Neuronal stem cell (in vitro differentiated cells): ENCODE measurements around the gene C8B.

Experiments used
- DNase-seq: peaks from one replicate; pipeline ENCODE4 v3.0.0-alpha.2; 2013; ENCODE audit warnings: low spot score
- H2AFZ ChIP-seq: one replicate; pipeline ENCODE4 v1.6.1; 2013; ENCODE audit warnings: mild to moderate bottlenecking, low read length, inconsistent platforms
- H2AK5ac ChIP-seq: 2 replicates; pipeline ENCODE4 v1.6.1; 2013; ENCODE audit warnings: low read depth, mild to moderate bottlenecking, inconsistent platforms, low read length, moderate library complexity, mixed read lengths
- H2BK120ac ChIP-seq: 2 replicates; pipeline ENCODE4 v1.6.1; 2013; ENCODE audit warnings: low read depth, mild to moderate bottlenecking, inconsistent platforms, low read length, moderate library complexity, mixed read lengths
- H2BK12ac ChIP-seq: one replicate; pipeline ENCODE4 v1.6.1; 2013; ENCODE audit warnings: low read length, inconsistent platforms
- H2BK15ac ChIP-seq: 2 replicates; pipeline ENCODE4 v1.6.1; 2013; ENCODE audit warnings: mild to moderate bottlenecking, low read length, inconsistent platforms, mixed read lengths
- H2BK5ac ChIP-seq: one replicate; pipeline ENCODE4 v1.6.1; 2013; ENCODE audit warnings: inconsistent platforms, mild to moderate bottlenecking, low read length, moderate library complexity
- H3K14ac ChIP-seq: one replicate; pipeline ENCODE4 v1.6.1; 2013; ENCODE audit warnings: low read length, inconsistent platforms
- H3K18ac ChIP-seq: 2 replicates; pipeline ENCODE4 v1.6.1; 2013; ENCODE audit warnings: low read length, inconsistent platforms
- H3K23ac ChIP-seq: 2 replicates; pipeline ENCODE4 v1.6.1; 2013; ENCODE audit warnings: low read depth, mild to moderate bottlenecking, mixed read lengths, low read length, inconsistent platforms; ENCODE audit not compliant: poor library complexity
- H3K27ac ChIP-seq: replicated peaks from 3 replicates; pipeline ENCODE4 v1.5.1; 2013; ENCODE audit warnings: low read length, inconsistent platforms
- H3K27me3 ChIP-seq, 3 experiments: 2 replicates each; pipeline ENCODE4 v1.6.1; 2013; ENCODE audit warnings: low read length in 3 of 3, mild to moderate bottlenecking in 2 of 3, inconsistent platforms in 1 of 3, low read depth in 1 of 3, mixed read lengths in 1 of 3, moderate library complexity in 1 of 3; ENCODE audit not compliant: control insufficient read depth in 3 of 3, insufficient read depth in 3 of 3
- H3K36me3 ChIP-seq, 2 donors: replicated peaks in 1 of 2; 2 replicates each; pipeline ENCODE4 v1.6.1; 2013; ENCODE audit warnings: low read length in 2 of 2; ENCODE audit not compliant: control insufficient read depth in 2 of 2, insufficient read depth in 2 of 2
- H3K4ac ChIP-seq: 2 replicates; pipeline ENCODE4 v1.6.1; 2013; ENCODE audit warnings: inconsistent platforms, mild to moderate bottlenecking, low read length, moderate library complexity
- H3K4me1 ChIP-seq, 2 donors: 1 replicate in 1 of 2; 2 replicates in 1 of 2; pipeline ENCODE4 v1.6.1; 2013; ENCODE audit warnings: low read length in 2 of 2, low read depth in 1 of 2; ENCODE audit not compliant: control insufficient read depth in 2 of 2, insufficient read depth in 1 of 2
- H3K4me2 ChIP-seq: one replicate; pipeline ENCODE4 v1.6.1; 2013; ENCODE audit warnings: mild to moderate bottlenecking, low read length, inconsistent platforms; ENCODE audit not compliant: insufficient read depth, poor library complexity, severe bottlenecking
- H3K4me3 ChIP-seq, 2 donors: 2 replicates each; pipeline ENCODE4 v1.5.1; 2013; ENCODE audit warnings: low read length in 2 of 2, mild to moderate bottlenecking in 2 of 2, inconsistent platforms in 1 of 2, moderate library complexity in 1 of 2
- H3K79me1 ChIP-seq: one replicate; pipeline ENCODE4 v1.6.1; 2013; ENCODE audit warnings: low read depth, mild to moderate bottlenecking, inconsistent platforms, low read length, moderate library complexity
- H3K9ac ChIP-seq: one replicate; pipeline ENCODE4 v1.6.1; 2013; ENCODE audit warnings: mild to moderate bottlenecking, low read depth, low read length, inconsistent platforms; ENCODE audit not compliant: poor library complexity
- H3K9me3 ChIP-seq, 2 donors: replicated peaks in 1 of 2; 2 replicates each; pipeline versions ENCODE3 to v1.6.1; 2013; ENCODE audit warnings: low read length in 2 of 2, mild to moderate bottlenecking in 2 of 2, inconsistent platforms in 1 of 2, low read depth in 1 of 2, mixed read lengths in 1 of 2, moderate library complexity in 1 of 2; ENCODE audit not compliant: control insufficient read depth in 2 of 2, insufficient read depth in 1 of 2
- H4K8ac ChIP-seq: one replicate; pipeline ENCODE4 v1.6.1; 2013; ENCODE audit warnings: low read depth, mild to moderate bottlenecking, inconsistent platforms, low read length, moderate library complexity
- H4K91ac ChIP-seq: one replicate; pipeline ENCODE4 v1.6.1; 2013; ENCODE audit warnings: low read length, low read depth, mild to moderate bottlenecking, inconsistent platforms; ENCODE audit not compliant: poor library complexity
- WGBS, 2 donors: extraction: QIAGEN DNeasy Blood & Tissue Kit; methylation state at CpG; one replicate each; pipeline ENCODE4 v1.1.7; 2013; ENCODE audit warnings: missing lambda C conversion rate in 2 of 2, mixed read lengths in 1 of 2; ENCODE audit not compliant: insufficient read length in 2 of 2, insufficient replicate concordance in 1 of 2; ENCODE audit errors: extremely low coverage in 2 of 2; 5-methylcytosine and 5-hydroxymethylcytosine counted together

Gene C8B

GRCh38 chr1:56995414-56996100, 29.7 kb upstream of the C8B start:
- Histone ChIP-seq H3K4ac (no peak overlapping the region), H3K14ac (no peak overlapping the region), H4K8ac (no peak overlapping the region), H3K36me3 (peaks cover 0 to 3% of the 10 kb centered on the region in 2 donors), H3K18ac (no peak overlapping the region), H3K79me1 (no peaks in the 10 kb centered on the region), H4K91ac (no peak overlapping the region), H2BK5ac (no peak overlapping the region), H3K27me3 (no peaks in the 10 kb centered on the region), H2BK120ac (no peak overlapping the region), H3K9me3 (peaks cover 0 to 2% of the 10 kb centered on the region in 2 donors), H3K23ac (no peak overlapping the region), H2BK15ac (no peak overlapping the region), H2BK12ac (no peak overlapping the region), H3K4me2 (no peak overlapping the region), H3K9ac (no peak overlapping the region), H3K4me1 (peaks cover 0 to 6% of the 10 kb centered on the region in 2 donors), H2AFZ (no peak overlapping the region), H2AK5ac (no peak overlapping the region), H3K4me3 (no peak overlapping the region), H3K27ac (no peak overlapping the region)
- no CpG with 5 or more reads among the region's 4 CpGs for WGBS, 2 donors
- no peak for DNase-seq

DNA sequence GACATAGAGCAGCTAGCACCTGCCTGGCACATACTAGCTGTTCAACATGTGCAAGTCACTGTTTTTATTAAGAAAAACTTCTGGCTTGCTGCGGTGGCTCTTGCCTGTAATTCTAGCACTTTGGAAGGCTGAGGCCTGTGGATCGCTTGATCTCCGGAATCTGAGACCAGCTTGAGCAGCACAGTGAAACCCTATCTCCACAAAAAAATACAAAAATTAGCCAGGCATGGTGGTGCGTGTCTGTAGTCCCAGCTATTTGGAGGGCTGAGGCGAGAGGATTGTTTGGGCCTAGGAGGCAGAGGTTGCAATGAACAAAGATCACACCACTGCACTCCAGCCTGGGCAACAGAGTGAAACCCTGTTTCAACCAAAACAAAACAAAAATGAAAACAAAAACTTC, 27.7 kb upstream of the C8B start:
- Histone ChIP-seq H2BK120ac (no peak overlapping the region), H4K91ac (no peak overlapping the region), H3K14ac (no peak overlapping the region), H3K27ac (no peak overlapping the region), H3K18ac (peak overlapping the region; percentile 5), H3K4me3 (no peak overlapping the region), H3K4me1 (peaks cover 0 to 6% of the 10 kb centered on the region in 2 donors), H2AK5ac (no peak overlapping the region), H3K79me1 (no peaks in the 10 kb centered on the region), H3K4ac (no peak overlapping the region), H2BK12ac (no peak overlapping the region), H3K9me3 (peaks cover 0 to 2% of the 10 kb centered on the region in 2 donors), H4K8ac (no peak overlapping the region), H3K36me3 (peaks cover 0 to 3% of the 10 kb centered on the region in 2 donors), H3K4me2 (no peak overlapping the region), H2AFZ (no peak overlapping the region), H3K27me3 (no peaks in the 10 kb centered on the region), H3K23ac (no peak overlapping the region), H3K9ac (no peak overlapping the region), H2BK5ac (no peak overlapping the region), H2BK15ac (no peak overlapping the region)
- WGBS, 2 donors: no CpG with 5 or more reads among the region's 5 CpGs
- DNase-seq: no peak

GRCh38 chr1:56992318-56993125, 26.7 kb upstream of the C8B start:
- Histone ChIP-seq H3K4me1 (peaks cover 0 to 6% of the 10 kb centered on the region in 2 donors), H3K4me3 (no peak overlapping the region), H3K18ac (no peak overlapping the region), H2BK120ac (no peak overlapping the region), H3K27me3 (no peaks in the 10 kb centered on the region), H2BK15ac (no peak overlapping the region), H3K79me1 (no peaks in the 10 kb centered on the region), H3K9me3 (peaks cover 0 to 2% of the 10 kb centered on the region in 2 donors), H3K9ac (no peak overlapping the region), H2AFZ (no peak overlapping the region), H2BK5ac (no peak overlapping the region), H2BK12ac (no peak overlapping the region), H3K27ac (no peak overlapping the region), H3K23ac (no peak overlapping the region), H3K4ac (no peak overlapping the region), H3K36me3 (peaks cover 0 to 1% of the 10 kb centered on the region in 2 donors), H2AK5ac (no peak overlapping the region), H4K8ac (no peak overlapping the region), H3K4me2 (no peak overlapping the region), H4K91ac (no peak overlapping the region), H3K14ac (no peak overlapping the region)
- DNase-seq: no peak
- WGBS, 2 donors: no CpG with 5 or more reads among the region's 15 CpGs

- H2BK12ac ChIP-seq: no peak overlapping the region
- no peaks in the 10 kb centered on the region for H3K27me3 ChIP-seq
- no peak overlapping the region for H2AK5ac ChIP-seq
- H3K18ac ChIP-seq: no peak overlapping the region
- H3K79me1 ChIP-seq: no peaks in the 10 kb centered on the region
- peak overlapping the region; percentile 13 for H4K91ac ChIP-seq
- peaks cover 0 to 6% of the 10 kb centered on the region in 2 donors for H3K4me1 ChIP-seq
- no peak overlapping the region for H2BK5ac ChIP-seq
- H2BK120ac ChIP-seq: no peak overlapping the region
- no peak overlapping the region for H3K14ac ChIP-seq
- H3K23ac ChIP-seq: no peak overlapping the region
- no peak overlapping the region for H3K27ac ChIP-seq
- no peak overlapping the region for H2AFZ ChIP-seq
- no peak overlapping the region for H3K4me3 ChIP-seq
- DNase-seq: no peak
- H3K4me2 ChIP-seq: no peak overlapping the region
- no peaks in the 10 kb centered on the region for H3K36me3 ChIP-seq
- no peak overlapping the region for H4K8ac ChIP-seq
- WGBS, 2 donors: no CpG with 5 or more reads among the region's 3 CpGs
- no peak overlapping the region for H2BK15ac ChIP-seq
- no peak overlapping the region for H3K9ac ChIP-seq
- no peak overlapping the region for H3K4ac ChIP-seq
- H3K9me3 ChIP-seq: peaks cover 0 to 1% of the 10 kb centered on the region in 2 donors
Observed at GRCh38 chr1:56991576-56991975, 25.8 kb upstream of the C8B start.
